PC-3 (cell line): ENCODE measurements around the gene OTOP1.

ENCODE experiments used
- EZH2 ChIP-seq: fragments of 300-600 bp; sonication (generic); IDR thresholded peaks from one replicate; pipeline ENCODE4 v1.6.1; 2017; ENCODE audit warnings: antibody characterized with exemption, mild to moderate bottlenecking, low read length; ENCODE audit not compliant: unreplicated experiment
- TF ChIP-seq, protein P1 (sequence below): fragments of 300-600 bp; sonication (generic); conservative IDR thresholded peaks from 2 replicates; pipeline ENCODE4 v1.5.1; 2017; ENCODE audit warnings: antibody characterized with exemption, low read depth, mild to moderate bottlenecking, low read length

DNA sequence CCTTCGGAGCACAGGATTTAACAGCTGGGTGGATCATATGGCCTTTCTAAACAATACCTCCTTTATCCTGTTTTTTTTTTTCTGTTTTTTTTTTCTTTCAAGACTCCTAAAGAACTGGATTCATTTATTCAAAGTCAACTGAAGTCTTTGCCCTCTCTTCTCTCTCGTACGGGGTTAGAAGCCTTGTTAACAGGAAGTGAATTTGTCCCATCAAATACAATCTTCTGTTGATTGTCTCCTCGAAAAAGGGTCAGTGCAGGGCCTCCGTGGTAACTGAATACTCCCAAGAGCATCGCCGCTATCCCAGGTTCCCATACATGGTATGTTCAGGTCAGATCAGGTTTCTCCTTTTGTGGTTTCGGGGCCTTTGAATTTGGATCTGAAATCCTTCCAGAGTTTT is 23.1 kb upstream of the OTOP1 start:
- TF ChIP-seq, protein P1, sequence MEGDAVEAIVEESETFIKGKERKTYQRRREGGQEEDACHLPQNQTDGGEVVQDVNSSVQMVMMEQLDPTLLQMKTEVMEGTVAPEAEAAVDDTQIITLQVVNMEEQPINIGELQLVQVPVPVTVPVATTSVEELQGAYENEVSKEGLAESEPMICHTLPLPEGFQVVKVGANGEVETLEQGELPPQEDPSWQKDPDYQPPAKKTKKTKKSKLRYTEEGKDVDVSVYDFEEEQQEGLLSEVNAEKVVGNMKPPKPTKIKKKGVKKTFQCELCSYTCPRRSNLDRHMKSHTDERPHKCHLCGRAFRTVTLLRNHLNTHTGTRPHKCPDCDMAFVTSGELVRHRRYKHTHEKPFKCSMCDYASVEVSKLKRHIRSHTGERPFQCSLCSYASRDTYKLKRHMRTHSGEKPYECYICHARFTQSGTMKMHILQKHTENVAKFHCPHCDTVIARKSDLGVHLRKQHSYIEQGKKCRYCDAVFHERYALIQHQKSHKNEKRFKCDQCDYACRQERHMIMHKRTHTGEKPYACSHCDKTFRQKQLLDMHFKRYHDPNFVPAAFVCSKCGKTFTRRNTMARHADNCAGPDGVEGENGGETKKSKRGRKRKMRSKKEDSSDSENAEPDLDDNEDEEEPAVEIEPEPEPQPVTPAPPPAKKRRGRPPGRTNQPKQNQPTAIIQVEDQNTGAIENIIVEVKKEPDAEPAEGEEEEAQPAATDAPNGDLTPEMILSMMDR, result no peak
- no peak for TF ChIP-seq EZH2
